Effector memory CD8-positive, alpha-beta T cell (primary cell): ENCODE results near the gene TCF12.
A peak's percentile ranks its signal among the peaks of the same experiment; 100 is the strongest.
"Not testable (repeated sequence)": the region's sequence is repeated elsewhere in the genome, so short reads cannot be mapped to it uniquely, and the experiment has no call there.

ENCODE experiments used
- ATAC-seq: fragments of 150-1000 bp; cut with Tn5 transposase; replicated peaks from 2 replicates; pipeline ENCODE4 v1.10.0; 2021; ENCODE audit warnings: mild to moderate bottlenecking, moderate library complexity
- DNase-seq, 3 experiments: peaks; one replicate each; pipeline ENCODE4 v3.0.0; 2021
- H3K27ac Mint-ChIP-seq, 2 donors: one replicate each; pipeline ENCODE4 v1.8.0; 2022; ENCODE audit warnings: mild to moderate bottlenecking in 2 of 2, mixed read lengths in 2 of 2, moderate library complexity in 2 of 2
- H3K27me3 Mint-ChIP-seq, 2 donors: one replicate each; pipeline ENCODE4 v1.8.0; 2022; ENCODE audit warnings: mixed read lengths in 2 of 2
- H3K36me3 Mint-ChIP-seq: one replicate; pipeline ENCODE4 v1.8.0; 2022; ENCODE audit warnings: mild to moderate bottlenecking, moderate library complexity, mixed read lengths; ENCODE audit not compliant: insufficient read depth
- H3K4me1 Mint-ChIP-seq, 2 donors: one replicate each; pipeline ENCODE4 v1.8.0; 2022; ENCODE audit warnings: low read depth in 2 of 2, mixed read lengths in 2 of 2
- H3K4me3 Mint-ChIP-seq, 2 donors: one replicate each; pipeline ENCODE4 v1.8.0; 2022; ENCODE audit warnings: mild to moderate bottlenecking in 2 of 2, mixed read lengths in 2 of 2, moderate library complexity in 2 of 2
- H3K9me3 Mint-ChIP-seq, 2 donors: one replicate each; pipeline ENCODE4 v1.8.0; 2022; ENCODE audit warnings: mixed read lengths in 2 of 2

Gene TCF12

GRCh38 chr15:57150866-57151203, 232.4 kb downstream of the TCF12 start:
- H3K36me3 Mint-ChIP-seq, DNase-seq, ATAC-seq, H3K27me3 Mint-ChIP-seq, H3K9me3 Mint-ChIP-seq, H3K4me3 Mint-ChIP-seq: not testable (repeated sequence)
- peak overlapping the region in 1 of 2 donors; percentile 42 for H3K27ac Mint-ChIP-seq
- H3K4me1 Mint-ChIP-seq = peaks cover 11 to 22% of the 10 kb centered on the region in 2 donors

DNA sequence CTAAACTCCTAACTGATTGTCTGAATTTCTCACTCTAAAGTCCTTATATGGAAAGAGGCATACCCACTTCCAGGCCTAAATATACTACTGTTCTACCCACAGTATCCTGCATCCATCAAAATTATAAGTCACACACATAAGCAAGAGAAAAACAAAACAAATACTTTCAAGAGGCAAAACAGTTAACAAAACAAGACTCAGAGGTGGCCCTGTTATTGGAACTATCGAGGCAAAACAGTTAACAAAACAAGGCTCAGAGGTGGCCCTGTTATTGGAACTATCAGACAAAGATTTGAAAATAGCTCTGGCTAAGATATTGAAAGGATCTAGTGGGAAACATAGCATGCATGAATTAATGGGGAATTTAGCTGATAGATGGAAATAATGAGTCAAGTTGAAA, 233.7 kb downstream of the TCF12 start:
- no peak overlapping the region for H3K27ac Mint-ChIP-seq

DNA sequence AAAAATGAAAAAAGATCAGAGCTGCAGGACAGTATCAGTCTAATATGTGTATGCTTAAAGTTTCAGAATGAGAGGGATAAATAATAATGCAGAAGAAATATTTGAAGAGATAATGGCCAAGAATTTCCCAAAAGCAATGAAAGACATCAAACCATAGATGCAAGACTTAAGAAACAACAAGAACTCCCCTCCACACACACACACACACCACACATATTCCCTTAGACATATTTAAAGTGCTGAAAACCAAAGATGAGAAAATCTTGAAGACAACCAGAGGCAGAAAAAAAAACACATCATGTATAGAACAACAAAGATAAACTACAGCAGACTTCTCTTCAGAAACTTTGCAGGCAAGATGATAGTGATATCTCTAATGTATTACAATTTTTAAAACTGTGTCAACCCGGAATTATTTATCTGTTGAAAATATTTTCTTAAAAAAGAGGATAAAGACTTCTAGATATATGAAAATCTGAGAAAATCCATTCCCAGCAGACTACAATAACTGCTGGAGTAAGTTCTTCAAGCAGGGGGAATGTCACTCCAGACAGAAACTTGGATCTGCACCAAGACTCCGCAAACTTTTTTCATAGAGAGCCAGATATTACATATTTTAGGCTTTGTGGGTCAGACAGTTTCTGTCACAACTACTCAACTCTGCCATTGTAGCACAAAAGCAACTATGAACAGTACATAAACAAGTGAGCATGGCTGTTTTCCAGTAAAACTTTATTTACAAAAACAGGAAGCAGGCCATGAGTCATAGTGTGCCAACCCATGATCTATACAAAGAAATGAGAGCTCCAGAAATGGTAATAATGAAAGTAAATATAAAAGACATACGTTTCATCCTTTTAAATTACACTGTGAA, 234.5 kb downstream of the TCF12 start:
- no peaks in the 10 kb centered on the region for H3K27me3 Mint-ChIP-seq
- peaks cover 0 to 6% of the 10 kb centered on the region in 2 donors for H3K9me3 Mint-ChIP-seq
- ATAC-seq (no peak), DNase-seq (no peak)
- peaks cover 8 to 28% of the 10 kb centered on the region in 2 donors for H3K4me1 Mint-ChIP-seq
- peak overlapping the region in 1 of 2 donors; percentile 7 for H3K4me3 Mint-ChIP-seq
- peak overlapping the region; percentile 53 to 90 for H3K27ac Mint-ChIP-seq
- H3K36me3 Mint-ChIP-seq = no peaks in the 10 kb centered on the region

More for the DNA sequence above, 233.7 kb downstream of the TCF12 start:
- no peaks in the 10 kb centered on the region for H3K27me3 Mint-ChIP-seq
- H3K4me1 Mint-ChIP-seq = peaks cover 8 to 26% of the 10 kb centered on the region in 2 donors
- H3K9me3 Mint-ChIP-seq = peaks cover 0 to 6% of the 10 kb centered on the region in 2 donors
- ATAC-seq (no peak), DNase-seq (no peak)
- peak overlapping the region in 1 of 2 donors; percentile 7 for H3K4me3 Mint-ChIP-seq
- no peaks in the 10 kb centered on the region for H3K36me3 Mint-ChIP-seq

GRCh38 chr15:57156210-57156884, 237.9 kb downstream of the TCF12 start:
- no peak for ATAC-seq
- Mint-ChIP-seq H3K27ac (no peak overlapping the region), H3K9me3 (peaks cover 0 to 4% of the 10 kb centered on the region in 2 donors), H3K4me3 (no peak overlapping the region), H3K36me3 (no peaks in the 10 kb centered on the region), H3K4me1 (peaks cover 8 to 39% of the 10 kb centered on the region in 2 donors), H3K27me3 (no peaks in the 10 kb centered on the region)
- no peak for DNase-seq

- peaks cover 3% of the 10 kb centered on the region for H3K36me3 Mint-ChIP-seq
- no peak for DNase-seq
- peaks cover under 1 to 23% of the 10 kb centered on the region in 2 donors for H3K4me1 Mint-ChIP-seq
- H3K27me3 Mint-ChIP-seq = no peaks in the 10 kb centered on the region
- ATAC-seq = no peak
- no peak overlapping the region for H3K4me3 Mint-ChIP-seq
- H3K9me3 Mint-ChIP-seq = no peaks in the 10 kb centered on the region
- no peak overlapping the region for H3K27ac Mint-ChIP-seq
Measured at GRCh38 chr15:57158589-57158988, 240.1 kb downstream of the TCF12 start.

GRCh38 chr15:57158997-57159668, 240.7 kb downstream of the TCF12 start:
- Mint-ChIP-seq H3K27ac (no peak overlapping the region), H3K36me3 (peaks cover 3% of the 10 kb centered on the region), H3K4me3 (no peak overlapping the region), H3K27me3 (no peaks in the 10 kb centered on the region), H3K4me1 (peaks cover 0 to 24% of the 10 kb centered on the region in 2 donors), H3K9me3 (no peaks in the 10 kb centered on the region)
- DNase-seq = no peak
- no peak for ATAC-seq

DNA sequence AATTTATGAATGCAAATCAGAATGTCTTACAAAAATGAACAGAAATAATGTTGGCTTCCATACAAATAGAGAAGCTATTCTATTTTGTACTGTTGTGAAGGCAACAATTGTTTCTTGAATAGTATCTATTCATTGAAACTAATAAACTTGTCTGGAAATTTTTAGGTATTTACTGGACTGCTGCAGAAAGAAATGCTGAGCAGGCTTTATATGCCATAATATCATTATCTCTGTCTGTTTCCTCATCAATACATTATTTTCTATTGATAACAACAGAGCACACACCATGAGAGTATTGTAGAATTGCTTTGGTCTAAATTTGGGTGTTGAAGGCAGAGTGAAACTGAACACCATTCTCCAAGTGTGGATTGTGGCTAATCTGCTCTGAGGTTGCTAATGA, 241.3 kb downstream of the TCF12 start:
- no peaks in the 10 kb centered on the region for H3K27me3 Mint-ChIP-seq
- no peak overlapping the region for H3K4me3 Mint-ChIP-seq
- DNase-seq (no peak), ATAC-seq (no peak)
- no peak overlapping the region for H3K27ac Mint-ChIP-seq
- no peaks in the 10 kb centered on the region for H3K9me3 Mint-ChIP-seq
- H3K4me1 Mint-ChIP-seq = peaks cover 0 to 27% of the 10 kb centered on the region in 2 donors
- H3K36me3 Mint-ChIP-seq = peaks cover 3% of the 10 kb centered on the region

DNA sequence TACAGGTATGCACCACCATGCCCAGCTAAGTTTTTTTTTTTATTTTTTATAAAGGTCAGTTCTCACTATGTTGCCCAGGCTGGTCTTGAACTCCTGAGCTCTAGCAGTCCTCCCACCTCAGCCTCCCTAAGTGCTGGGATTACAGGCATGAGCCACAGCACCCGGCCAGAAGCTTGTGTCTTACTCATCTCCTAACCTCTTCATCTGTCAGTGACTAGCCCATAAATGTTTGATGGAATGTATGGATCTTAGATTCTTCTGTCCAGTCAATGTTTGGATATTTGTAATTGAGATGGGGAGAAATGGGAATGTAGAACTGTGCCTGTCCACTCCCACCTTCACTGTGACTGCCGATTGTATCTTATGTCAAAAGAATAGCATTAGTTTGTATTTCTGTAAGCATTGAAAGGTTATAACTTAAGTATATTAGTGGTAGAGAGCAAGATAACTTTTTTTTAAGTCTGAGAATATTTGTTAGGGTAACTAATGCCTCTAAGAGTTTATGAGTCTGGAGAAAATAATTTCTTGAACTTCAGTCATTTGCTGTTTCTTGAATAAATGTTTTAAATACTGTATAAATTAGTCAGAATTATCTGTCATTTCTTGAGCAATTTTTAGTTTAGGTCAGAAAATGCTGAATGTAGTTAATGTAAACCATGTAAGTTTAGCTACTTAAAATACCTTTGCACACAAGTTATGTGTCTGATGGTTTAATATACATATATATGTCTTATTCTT, 242.5 kb downstream of the TCF12 start:
- Mint-ChIP-seq H3K27me3 (no peaks in the 10 kb centered on the region), H3K4me1 (peaks cover 0 to 27% of the 10 kb centered on the region in 2 donors), H3K9me3 (no peaks in the 10 kb centered on the region), H3K27ac (no peak overlapping the region), H3K36me3 (peaks cover 3% of the 10 kb centered on the region), H3K4me3 (no peak overlapping the region)
- DNase-seq (no peak), ATAC-seq (no peak)

GRCh38 chr15:57164251-57164650, 245.8 kb downstream of the TCF12 start:
- not testable (repeated sequence) for H3K27me3 Mint-ChIP-seq, H3K9me3 Mint-ChIP-seq, H3K4me3 Mint-ChIP-seq, ATAC-seq, H3K36me3 Mint-ChIP-seq, H3K27ac Mint-ChIP-seq, DNase-seq
- peaks cover 0 to 13% of the 10 kb centered on the region in 2 donors for H3K4me1 Mint-ChIP-seq

DNA sequence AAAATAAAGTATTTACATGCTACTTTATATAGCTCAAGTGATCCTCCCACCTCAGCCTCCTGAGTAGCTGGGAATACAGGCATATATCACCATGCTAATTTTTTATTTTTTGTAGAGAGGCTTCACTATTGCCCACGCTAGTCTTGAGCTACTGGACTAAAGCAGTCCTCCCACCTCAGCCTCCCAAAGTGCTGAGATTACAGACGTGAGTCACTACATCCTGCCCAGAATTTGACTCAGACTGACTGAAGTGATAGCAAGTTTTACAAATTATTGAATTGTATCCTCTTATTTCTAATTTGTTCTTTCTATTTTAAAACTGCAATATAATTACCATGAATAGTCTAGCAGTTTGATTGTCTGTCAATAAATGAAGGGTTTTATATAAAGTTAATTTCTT, 247.5 kb downstream of the TCF12 start:
- H3K27me3 Mint-ChIP-seq = no peaks in the 10 kb centered on the region
- H3K4me1 Mint-ChIP-seq = peaks cover 0 to 12% of the 10 kb centered on the region in 2 donors
- no peak for DNase-seq
- no peaks in the 10 kb centered on the region for H3K9me3 Mint-ChIP-seq
- peaks cover 3% of the 10 kb centered on the region for H3K36me3 Mint-ChIP-seq
- H3K27ac Mint-ChIP-seq = no peak overlapping the region
- H3K4me3 Mint-ChIP-seq = no peak overlapping the region
- no peak for ATAC-seq

DNA sequence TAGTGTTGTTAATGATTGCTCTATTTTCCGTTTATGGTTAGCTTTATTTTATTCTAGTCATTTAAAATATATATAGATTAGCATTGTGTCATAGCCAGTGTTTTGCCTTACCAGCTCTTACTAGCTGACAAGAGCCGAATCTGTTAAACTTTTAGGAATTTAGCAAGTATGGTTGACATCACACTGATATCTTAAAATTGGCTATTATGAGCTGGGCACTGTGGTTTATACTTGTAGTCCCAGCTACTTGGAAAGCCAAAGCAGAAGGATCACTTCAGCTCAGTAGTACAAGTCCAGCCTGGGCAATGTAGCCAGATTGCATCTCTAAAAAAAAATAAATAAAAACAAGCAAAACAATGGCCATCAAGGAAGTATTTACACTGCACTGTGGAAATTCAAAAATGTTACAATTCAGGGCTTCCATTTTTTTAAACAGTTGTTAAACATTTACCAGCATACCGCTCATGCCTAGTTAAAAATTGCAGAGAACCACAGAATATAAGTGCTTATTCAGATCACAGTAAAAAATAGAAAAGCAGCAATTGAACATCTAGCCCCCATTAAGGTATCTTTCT, 249.5 kb downstream of the TCF12 start:
- no peak overlapping the region for H3K4me3 Mint-ChIP-seq
- H3K27ac Mint-ChIP-seq = no peak overlapping the region
- H3K27me3 Mint-ChIP-seq = no peaks in the 10 kb centered on the region
- no peaks in the 10 kb centered on the region for H3K9me3 Mint-ChIP-seq
- DNase-seq = no peak
- peaks cover 0 to 12% of the 10 kb centered on the region in 2 donors for H3K4me1 Mint-ChIP-seq
- no peak for ATAC-seq
- H3K36me3 Mint-ChIP-seq = peaks cover 3% of the 10 kb centered on the region

GRCh38 chr15:57169643-57170042, 251.2 kb downstream of the TCF12 start:
- Mint-ChIP-seq H3K36me3 (no peaks in the 10 kb centered on the region), H3K27me3 (no peaks in the 10 kb centered on the region)

DNA sequence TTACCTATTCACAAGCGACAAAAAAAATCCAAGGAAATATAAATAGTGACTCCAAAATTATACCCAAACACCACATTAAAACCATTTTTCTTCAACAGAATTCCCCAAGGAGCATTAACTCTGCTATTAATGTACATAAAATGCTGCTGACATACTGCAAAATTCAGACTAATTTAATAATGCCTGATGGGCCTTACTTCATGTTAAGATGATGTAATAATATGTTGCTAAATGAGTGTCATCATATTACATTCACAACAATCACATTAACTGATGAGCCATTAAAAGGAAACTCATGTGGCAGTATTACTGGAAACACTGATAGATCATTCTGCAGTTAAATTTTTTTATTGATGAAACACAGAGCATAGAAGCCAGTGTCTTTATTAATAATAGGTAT, 253.0 kb downstream of the TCF12 start:
- Mint-ChIP-seq H3K27ac (no peak overlapping the region), H3K9me3 (no peaks in the 10 kb centered on the region), H3K4me3 (no peak overlapping the region), H3K4me1 (peaks cover 0 to 4% of the 10 kb centered on the region in 2 donors), H3K27me3 (no peaks in the 10 kb centered on the region), H3K36me3 (no peaks in the 10 kb centered on the region)
- DNase-seq = no peak
- ATAC-seq = no peak

More at GRCh38 chr15:57169643-57170042, 251.2 kb downstream of the TCF12 start:
- DNase-seq (no peak), ATAC-seq (no peak)
- peaks cover 0 to 4% of the 10 kb centered on the region in 2 donors for H3K4me1 Mint-ChIP-seq
- H3K9me3 Mint-ChIP-seq = no peaks in the 10 kb centered on the region
- H3K4me3 Mint-ChIP-seq = no peak overlapping the region
- no peak overlapping the region for H3K27ac Mint-ChIP-seq
